ENCODE data around the gene SLC6A9. TPM values are rescaled to one million over a fixed set of nuclear protein-coding genes. Genes with fewer than 3 reads are reported as not detected.

The SLC6A9 gene
- polyA plus RNA-seq, 3 donors, result not detected

DNA sequence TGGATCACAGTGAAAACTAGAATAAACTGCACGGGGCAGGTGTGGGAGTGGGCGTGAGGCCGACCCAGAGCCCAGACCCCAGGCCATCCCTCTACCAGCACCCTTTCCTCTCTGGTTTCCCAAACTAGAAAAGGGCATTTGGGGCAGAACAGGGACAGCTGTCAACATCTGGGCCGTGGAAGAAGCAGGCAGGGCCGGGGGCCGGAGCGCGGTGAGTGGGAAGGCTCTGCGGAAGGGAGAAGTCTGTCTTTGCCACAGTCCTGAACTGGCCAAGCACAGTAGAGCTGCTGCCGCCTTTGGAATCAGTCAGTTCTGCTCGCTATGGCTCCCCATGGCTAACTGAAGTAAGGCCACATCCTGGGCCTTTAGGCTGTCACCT lies 33.3 kb downstream of the SLC6A9 start:
- H3K27ac Mint-ChIP-seq, result peak overlapping the region in 1 of 7 donors; percentile 74
- H3K36me3 ChIP-seq (replicated peaks in 1 of 2; ENCODE audit: control insufficient read depth in 1 of 2, insufficient read depth in 2 of 2, low read length in 2 of 2), result no peaks in the 10 kb centered on the region
- H3K9me3 ChIP-seq (replicated peaks in 1 of 2; ENCODE audit: control insufficient read depth in 1 of 2, insufficient read depth in 1 of 2, low read length in 2 of 2), result no peaks in the 10 kb centered on the region
- peaks cover 4% of the 10 kb centered on the region for H3K4me1 Mint-ChIP-seq
- no peaks in the 10 kb centered on the region for H3K9me3 Mint-ChIP-seq
- H4K20me1 ChIP-seq (ENCODE audit: insufficient read depth, low read length), result no peaks in the 10 kb centered on the region
- H3K4me3 Mint-ChIP-seq, result no peak overlapping the region
- H3K27me3 Mint-ChIP-seq (ENCODE audit: low read depth in 3 of 3), result peaks cover 0 to 10% (median 5%) of the 10 kb centered on the region in 3 donors
- H3K27ac ChIP-seq (ENCODE audit: low read depth in 1 of 2, low read length in 2 of 2), result no peak overlapping the region
- no peak overlapping the region for H3K4me3 ChIP-seq (replicated peaks in 1 of 3; ENCODE audit: low read depth in 2 of 3, low read length in 3 of 3)
- no peaks in the 10 kb centered on the region for H3K79me2 ChIP-seq (ENCODE audit: insufficient read depth, low read length)
- no peak overlapping the region for H2AFZ ChIP-seq (ENCODE audit: insufficient read depth, low read depth, low read length, poor library complexity, severe bottlenecking)
- no peaks in the 10 kb centered on the region for H3K27me3 ChIP-seq (ENCODE audit: control insufficient read depth in 2 of 2, insufficient read depth in 2 of 2, low read length in 2 of 2)
- 98% methylated on average over 8 of the region's 11 CpGs for WGBS (ENCODE audit: insufficient coverage)
- no peaks in the 10 kb centered on the region for H3K36me3 Mint-ChIP-seq
- intact Hi-C loops (cut with micrococcal nuclease), result no loop called here
- H3K9ac ChIP-seq (ENCODE audit: insufficient read depth, low read length, poor library complexity, severe bottlenecking), result no peak overlapping the region
- TF ChIP-seq, protein P1, sequence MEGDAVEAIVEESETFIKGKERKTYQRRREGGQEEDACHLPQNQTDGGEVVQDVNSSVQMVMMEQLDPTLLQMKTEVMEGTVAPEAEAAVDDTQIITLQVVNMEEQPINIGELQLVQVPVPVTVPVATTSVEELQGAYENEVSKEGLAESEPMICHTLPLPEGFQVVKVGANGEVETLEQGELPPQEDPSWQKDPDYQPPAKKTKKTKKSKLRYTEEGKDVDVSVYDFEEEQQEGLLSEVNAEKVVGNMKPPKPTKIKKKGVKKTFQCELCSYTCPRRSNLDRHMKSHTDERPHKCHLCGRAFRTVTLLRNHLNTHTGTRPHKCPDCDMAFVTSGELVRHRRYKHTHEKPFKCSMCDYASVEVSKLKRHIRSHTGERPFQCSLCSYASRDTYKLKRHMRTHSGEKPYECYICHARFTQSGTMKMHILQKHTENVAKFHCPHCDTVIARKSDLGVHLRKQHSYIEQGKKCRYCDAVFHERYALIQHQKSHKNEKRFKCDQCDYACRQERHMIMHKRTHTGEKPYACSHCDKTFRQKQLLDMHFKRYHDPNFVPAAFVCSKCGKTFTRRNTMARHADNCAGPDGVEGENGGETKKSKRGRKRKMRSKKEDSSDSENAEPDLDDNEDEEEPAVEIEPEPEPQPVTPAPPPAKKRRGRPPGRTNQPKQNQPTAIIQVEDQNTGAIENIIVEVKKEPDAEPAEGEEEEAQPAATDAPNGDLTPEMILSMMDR (IDR thresholded peaks at IDR 0.05), result no peak
- no peak for DNase-seq
- H3K4me1 ChIP-seq (ENCODE audit: control insufficient read depth in 1 of 2, insufficient read depth in 2 of 2, low read length in 2 of 2), result no peaks in the 10 kb centered on the region
- H3K4me2 ChIP-seq (replicated peaks; ENCODE audit: extremely low read depth, low read length, poor library complexity, severe bottlenecking), result no peak overlapping the region

DNA sequence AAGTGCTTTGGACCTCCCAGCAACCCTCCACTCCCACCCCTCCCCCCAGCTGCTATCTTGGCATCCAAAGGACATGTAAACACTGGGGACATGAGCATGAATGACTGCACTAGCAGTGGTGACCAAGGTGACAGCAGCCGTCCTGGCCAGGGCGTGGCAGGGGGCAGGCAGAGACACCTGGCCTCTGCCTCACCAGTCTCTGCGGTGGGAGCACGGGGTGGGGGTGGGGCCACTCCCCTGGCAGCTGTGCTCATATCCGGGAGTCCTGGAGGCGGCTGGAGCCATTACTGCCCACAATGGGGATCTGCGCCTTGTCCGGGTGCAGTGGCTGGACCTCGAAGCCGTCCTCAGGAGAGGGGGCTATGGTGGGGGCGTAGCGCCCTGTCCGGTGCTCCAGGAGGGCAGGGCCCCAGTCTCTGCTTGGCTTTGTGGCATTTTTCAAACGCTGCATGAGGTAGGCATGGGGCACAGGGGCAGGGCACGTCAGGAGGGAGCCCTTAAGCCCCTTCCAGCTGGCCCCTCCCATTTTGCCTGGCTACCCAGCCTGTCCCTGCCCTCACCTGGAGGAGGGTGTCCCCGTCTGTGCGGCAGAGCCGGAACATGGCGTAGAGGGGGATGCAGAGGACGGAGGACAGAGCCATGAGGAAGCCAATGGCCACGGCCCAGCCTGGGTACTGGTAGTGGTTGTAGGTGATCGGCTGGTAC lies 33.8 kb downstream of the SLC6A9 start:
- WGBS (ENCODE audit: insufficient coverage), result 97% methylated on average over 21 of the region's 22 CpGs
- Mint-ChIP-seq H3K4me3 (no peak overlapping the region), H3K9me3 (no peaks in the 10 kb centered on the region), H3K27ac (peak overlapping the region in 1 of 7 donors; percentile 74), H3K4me1 (peaks cover 7% of the 10 kb centered on the region), H3K36me3 (no peaks in the 10 kb centered on the region), H3K27me3 (ENCODE audit: low read depth in 3 of 3) (peaks cover 0 to 7% (median 5%) of the 10 kb centered on the region in 3 donors)
- Histone ChIP-seq H3K27me3 (ENCODE audit: control insufficient read depth in 2 of 2, insufficient read depth in 2 of 2, low read length in 2 of 2) (no peaks in the 10 kb centered on the region), H3K27ac (ENCODE audit: low read depth in 1 of 2, low read length in 2 of 2) (no peak overlapping the region), H4K20me1 (ENCODE audit: insufficient read depth, low read length) (no peaks in the 10 kb centered on the region), H3K79me2 (ENCODE audit: insufficient read depth, low read length) (no peaks in the 10 kb centered on the region), H3K4me2 (replicated peaks; ENCODE audit: extremely low read depth, low read length, poor library complexity, severe bottlenecking) (no peak overlapping the region), H3K9me3 (replicated peaks in 1 of 2; ENCODE audit: control insufficient read depth in 1 of 2, insufficient read depth in 1 of 2, low read length in 2 of 2) (no peaks in the 10 kb centered on the region), H3K4me1 (ENCODE audit: control insufficient read depth in 1 of 2, insufficient read depth in 2 of 2, low read length in 2 of 2) (peaks cover 0 to under 1% of the 10 kb centered on the region in 2 donors), H3K36me3 (replicated peaks in 1 of 2; ENCODE audit: control insufficient read depth in 1 of 2, insufficient read depth in 2 of 2, low read length in 2 of 2) (no peaks in the 10 kb centered on the region), H2AFZ (ENCODE audit: insufficient read depth, low read depth, low read length, poor library complexity, severe bottlenecking) (no peak overlapping the region), H3K9ac (ENCODE audit: insufficient read depth, low read length, poor library complexity, severe bottlenecking) (no peak overlapping the region), H3K4me3 (replicated peaks in 1 of 3; ENCODE audit: low read depth in 2 of 3, low read length in 3 of 3) (no peak overlapping the region)
- TF ChIP-seq, protein P1 (IDR thresholded peaks at IDR 0.05), result no peak
- intact Hi-C loops (cut with micrococcal nuclease), result no loop called here
- no peak for DNase-seq

Measured in CD14-positive monocyte (primary cell).